Measurements from ENCODE around the gene OLFM1.

DNA sequence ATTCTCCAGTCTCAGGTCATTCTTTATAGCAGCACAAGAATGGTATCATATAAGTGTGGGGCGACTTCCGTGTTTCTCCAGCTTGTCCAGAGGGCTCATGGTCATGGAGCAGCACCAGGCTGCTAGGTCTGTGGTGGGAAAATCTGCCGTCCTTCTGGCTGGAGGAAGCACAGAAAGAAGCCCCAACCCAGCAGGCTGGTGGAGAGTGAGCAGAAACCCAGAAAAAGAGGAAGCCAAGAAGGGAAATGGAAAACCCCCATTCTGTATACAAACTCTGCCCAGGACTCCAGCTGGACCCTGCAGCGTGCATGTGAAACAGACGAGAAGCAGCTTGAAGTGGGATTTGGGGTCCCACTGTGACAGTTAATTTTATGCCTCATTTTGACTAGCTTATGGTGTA lies 34.3 kb upstream of the OLFM1 start:
- no peak for TF ChIP-seq CTCF (IDR thresholded peaks at IDR 0.05)
- no peak for TF ChIP-seq POLR2A (IDR thresholded peaks at IDR 0.05)

All from esophagus squamous epithelium (tissue), 4 donors.